Spleen (tissue), 11 donors: ENCODE results near the gene ARMS2. TPM values are rescaled to one million over a fixed set of nuclear protein-coding genes. Genes with fewer than 3 reads are reported as not detected.

Experiments
- DNase-seq: peaks from one replicate; pipeline ENCODE4 v3.0.0-alpha.2; 2020
- H3K27ac ChIP-seq, 8 donors: fragments of 200-600 bp; sonication (generic) in 7 of 8; 1 replicate in 4 of 8; 2 replicates in 4 of 8; pipeline versions ENCODE4 v1.5.0 to v1.8.0; 2016 to 2021; ENCODE audit warnings: inconsistent platforms in 4 of 8, mild to moderate bottlenecking in 4 of 8, moderate library complexity in 1 of 8
- H3K27me3 ChIP-seq, 7 donors: fragments of 200-600 bp; sonication (generic) in 6 of 7; replicated peaks in 1 of 7; 1 replicate in 4 of 7; 2 replicates in 3 of 7; pipeline versions ENCODE4 v1.5.0 to v1.8.0; 2016 to 2021; ENCODE audit warnings: inconsistent platforms in 3 of 7, mild to moderate bottlenecking in 1 of 7
- H3K36me3 ChIP-seq, 6 donors: fragments of 200-600 bp; sonication (generic) in 5 of 6; 1 replicate in 4 of 6; 2 replicates in 2 of 6; pipeline versions ENCODE4 v1.5.0 to v1.8.0; 2016 to 2021; ENCODE audit warnings: inconsistent platforms in 2 of 6
- H3K4me1 ChIP-seq, 6 donors: fragments of 200-600 bp; sonication (generic) in 5 of 6; 1 replicate in 3 of 6; 2 replicates in 3 of 6; pipeline versions ENCODE4 v1.5.0 to v1.8.0; 2016 to 2021; ENCODE audit warnings: inconsistent platforms in 3 of 6
- H3K4me3 ChIP-seq, 8 donors: fragments of 200-600 bp; sonication (generic) in 7 of 8; 1 replicate in 4 of 8; 2 replicates in 4 of 8; pipeline versions ENCODE4 v1.5.0 to v1.8.0; 2016 to 2021; ENCODE audit warnings: inconsistent platforms in 4 of 8, mild to moderate bottlenecking in 4 of 8, moderate library complexity in 2 of 8
- H3K9me3 ChIP-seq, 8 donors: fragments of 200-600 bp; sonication (generic) in 7 of 8; 1 replicate in 4 of 8; 2 replicates in 4 of 8; pipeline versions ENCODE4 v1.5.0 to v1.8.0; 2016 to 2021; ENCODE audit warnings: inconsistent platforms in 4 of 8
- CTCF ChIP-seq, 11 experiments: fragments of 200-600 bp in 7 of 11; fragments of 450-650 bp in 4 of 11; sonication (generic) in 4 of 11; IDR thresholded peaks in 8 of 11; conservative IDR thresholded peaks in 3 of 11; 1 replicate in 7 of 11; 2 replicates in 4 of 11; pipeline versions ENCODE4 v1.4.0 to v1.8.0; 2016 to 2021; ENCODE audit warnings: antibody characterized with exemption in 11 of 11, inconsistent platforms in 4 of 11, mild to moderate bottlenecking in 1 of 11
- POLR2A ChIP-seq, 3 donors: fragments of 450-650 bp; IDR thresholded peaks; one replicate each; pipeline ENCODE4 v1.5.1; 2017; ENCODE audit warnings: antibody characterized with exemption in 3 of 3, mild to moderate bottlenecking in 1 of 3
- POLR2AphosphoS5 ChIP-seq, 3 donors: sonication (generic); formaldehyde crosslinking; IDR thresholded peaks; one replicate each; pipeline ENCODE4 v1.5.1; 2017; ENCODE audit warnings: antibody characterized with exemption in 3 of 3
- WGBS, 5 donors: extraction: QIAGEN DNeasy Blood & Tissue Kit in 3 of 5; methylation state at CpG; one replicate each; pipeline versions ENCODE4 v1.1.5 to v1.1.7; 2013 to 2018; 5-methylcytosine and 5-hydroxymethylcytosine counted together
- intact Hi-C: fragments of 100-400 bp; cut with DNase I; formaldehyde crosslinking; loops from one replicate; pipeline ENCODE4 v1.15.0; 2023; ENCODE audit warnings: low total_unique reads
- polyA plus RNA-seq, 3 donors: library from polyadenylated mRNA; stranded (reverse); fragments of 200-250 nt; gene quantifications; one replicate each; pipeline ENCODE4 v1.2.1, GENCODE V29; 2013
- total RNA-seq, 7 donors: library from RNA; depleted of rRNA in 3 of 7; stranded (reverse); fragments of >200 nt in 3 of 7; fragmentation: NEBNext Ultra II Directional in 4 of 7; extraction: Animal tissue kit (Norgen Biotek cat#: 25700) in 4 of 7; gene quantifications; one replicate each; pipeline versions ENCODE4 v1.1.0 to v1.2.1, GENCODE V29; 2016 to 2021
- donor health status: healthy with polysubstance abuse.
- donor health status: DM: no; HTN: no; CAD: no; lungs with moderate emphysema.
- donor health status: DM: no; HTN: no; CAD: no.
- donor health status: Bipolar disorder and iron deficiency.
- donor health status: healthy.
- donor health status: DM: no; HTN: no; CAD: no.
- donor health status: DM: yes; HTN: yes; CAD: no.

Gene ARMS2
- total and polyA plus RNA-seq, 10 donors, result not detected

- no peak overlapping the region for H3K27ac ChIP-seq
Observed at GRCh38 chr10:122450353-122450990, 4.0 kb upstream of the ARMS2 start.

GRCh38 chr10:122454071-122454470 lies 382 bp upstream of the ARMS2 start:
- DNase-seq, result no peak
- 74 to 89% (median 84%) methylated on average over 3 of the region's 3 CpGs for WGBS, 5 donors
- Histone ChIP-seq H3K27me3 (peaks cover 0 to 90% (median 9%) of the 10 kb centered on the region in 7 donors), H3K9me3 (no peaks in the 10 kb centered on the region), H3K4me3 (no peak overlapping the region), H3K27ac (no peak overlapping the region), H3K4me1 (peaks cover 0 to 8% (median 3%) of the 10 kb centered on the region in 6 donors), H3K36me3 (no peaks in the 10 kb centered on the region)
- TF ChIP-seq CTCF (IDR thresholded peaks at IDR 0.05 in 8 of 11, conservative IDR thresholded peaks at IDR 0.05 in 3 of 11) (no peak), POLR2A (IDR thresholded peaks at IDR 0.05) (no peak), POLR2AphosphoS5 (IDR thresholded peaks at IDR 0.05) (no peak)
- intact Hi-C loops, result no loop called here

More at GRCh38 chr10:122450353-122450990, 4.0 kb upstream of the ARMS2 start:
- Histone ChIP-seq H3K36me3 (no peaks in the 10 kb centered on the region), H3K4me3 (no peak overlapping the region), H3K4me1 (peaks cover 0 to 8% (median 3%) of the 10 kb centered on the region in 6 donors), H3K9me3 (no peaks in the 10 kb centered on the region), H3K27me3 (peaks cover 0 to 62% (median 6%) of the 10 kb centered on the region in 7 donors)
- no peak for TF ChIP-seq CTCF (IDR thresholded peaks at IDR 0.05 in 8 of 11, conservative IDR thresholded peaks at IDR 0.05 in 3 of 11)
- TF ChIP-seq POLR2AphosphoS5 (IDR thresholded peaks at IDR 0.05), result no peak
- no peak for TF ChIP-seq POLR2A (IDR thresholded peaks at IDR 0.05)
- 51 to 61% (median 58%) methylated on average over 14 of the region's 14 CpGs for WGBS, 5 donors
- DNase-seq, result no peak
- intact Hi-C loops, result no loop called here

- intact Hi-C loops, result no loop called here
- WGBS, 5 donors, result 80 to 94% (median 89%) methylated on average over 11 of the region's 11 CpGs
- H3K36me3 ChIP-seq, result no peaks in the 10 kb centered on the region
- no peak overlapping the region for H3K4me3 ChIP-seq
- H3K27me3 ChIP-seq, result peaks cover 0 to 97% (median 22%) of the 10 kb centered on the region in 7 donors
- no peak overlapping the region for H3K27ac ChIP-seq
- DNase-seq, result no peak
- no peaks in the 10 kb centered on the region for H3K9me3 ChIP-seq
- no peak for TF ChIP-seq POLR2AphosphoS5 (IDR thresholded peaks at IDR 0.05)
- TF ChIP-seq CTCF (IDR thresholded peaks at IDR 0.05 in 8 of 11, conservative IDR thresholded peaks at IDR 0.05 in 3 of 11), result no peak
- no peak for TF ChIP-seq POLR2A (IDR thresholded peaks at IDR 0.05)
- peaks cover 0 to 12% (median 8%) of the 10 kb centered on the region in 6 donors for H3K4me1 ChIP-seq
Observed at GRCh38 chr10:122455376-122456079, 1.1 kb downstream of the ARMS2 start.

GRCh38 chr10:122457934-122458333 lies 3.5 kb downstream of the ARMS2 start:
- no peak overlapping the region for H3K4me3 ChIP-seq
- H3K9me3 ChIP-seq, result no peaks in the 10 kb centered on the region
- H3K27ac ChIP-seq, result no peak overlapping the region
- no peak for TF ChIP-seq POLR2AphosphoS5 (IDR thresholded peaks at IDR 0.05)
- TF ChIP-seq CTCF (IDR thresholded peaks at IDR 0.05 in 8 of 11, conservative IDR thresholded peaks at IDR 0.05 in 3 of 11), result no peak
- no peak for TF ChIP-seq POLR2A (IDR thresholded peaks at IDR 0.05)
- peaks cover 5 to 28% (median 22%) of the 10 kb centered on the region in 6 donors for H3K4me1 ChIP-seq
- no peaks in the 10 kb centered on the region for H3K36me3 ChIP-seq
- no peak for DNase-seq
- intact Hi-C loops, result no loop called here
- 66 to 79% (median 69%) methylated on average over 5 of the region's 5 CpGs for WGBS, 5 donors
- peaks cover 0 to 97% (median 39%) of the 10 kb centered on the region in 7 donors for H3K27me3 ChIP-seq
